GM23248 (cell line): ENCODE data around the gene NAE1.

Experiments used
- EZH2 ChIP-seq: fragments of 200-600 bp; sonication (generic); IDR thresholded peaks from 2 replicates; pipeline ENCODE4 v1.6.1; 2018; ENCODE audit warnings: antibody characterized with exemption, mild to moderate bottlenecking; ENCODE audit not compliant: insufficient read depth, poor library complexity, severe bottlenecking
- EZH2phosphoT487 ChIP-seq: fragments of 200-600 bp; sonication (generic); IDR thresholded peaks from 2 replicates; pipeline ENCODE4 v1.6.1; 2018; ENCODE audit warnings: antibody characterized with exemption, moderate library complexity, mild to moderate bottlenecking, low read depth; ENCODE audit not compliant: insufficient read depth

GRCh38 chr16:66801320-66802105, 29.3 kb downstream of the NAE1 start, which contains the start of gene TERB1:
- TF ChIP-seq EZH2 = no peak
- no peak for TF ChIP-seq EZH2phosphoT487
